HG03135 (cell line): ENCODE data around the gene RHOT2.

Experiments
- ATAC-seq: cut with Tn5 transposase; IDR thresholded peaks from one replicate; pipeline ENCODE4 v1.9.1; 2021; ENCODE audit warnings: mild to moderate bottlenecking, moderate library complexity; ENCODE audit not compliant: unreplicated experiment

RHOT2 gene

GRCh38 chr16:667780-668518 is at the start of gene RHOT2:
TSS of gene RHOT2 (plus strand) at chr16:668132. CDS start at chr16:668200, 68 bp downstream.
- peak; percentile 75 for ATAC-seq

GRCh38 chr16:619476-620100 is 48.3 kb upstream of the RHOT2 start:
- ATAC-seq: no peak

GRCh38 chr16:620700-621525 is 47.0 kb upstream of the RHOT2 start:
- no peak for ATAC-seq

DNA sequence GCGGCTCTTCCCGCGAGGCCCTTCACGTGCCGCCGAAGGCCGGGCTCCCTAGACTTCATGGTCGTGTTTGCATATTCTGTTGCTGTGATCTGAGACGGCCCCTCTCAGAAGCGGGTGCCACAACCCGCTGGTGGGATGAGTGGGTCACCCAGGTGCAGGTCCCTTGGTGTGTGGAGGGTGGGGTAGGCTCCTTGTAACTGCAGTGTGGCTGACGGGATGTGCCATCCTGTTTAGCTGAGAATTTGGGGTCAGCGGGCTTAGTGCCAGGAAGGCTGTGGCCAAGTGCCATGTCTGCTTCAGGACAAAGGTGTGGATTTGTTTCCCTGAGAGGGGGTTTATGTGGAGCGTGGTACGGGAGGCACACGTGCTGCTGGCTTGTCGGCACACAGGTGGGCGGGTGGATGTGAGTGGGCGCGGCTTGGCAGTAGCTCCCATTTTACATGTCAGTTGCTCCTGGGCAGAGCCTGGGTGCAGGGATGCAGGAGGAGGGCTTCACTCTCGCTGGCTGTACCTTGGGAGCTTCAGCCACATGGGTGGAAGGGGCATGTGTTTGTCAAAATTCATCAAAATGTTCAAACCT is 46.3 kb upstream of the RHOT2 start:
- ATAC-seq: no peak

DNA sequence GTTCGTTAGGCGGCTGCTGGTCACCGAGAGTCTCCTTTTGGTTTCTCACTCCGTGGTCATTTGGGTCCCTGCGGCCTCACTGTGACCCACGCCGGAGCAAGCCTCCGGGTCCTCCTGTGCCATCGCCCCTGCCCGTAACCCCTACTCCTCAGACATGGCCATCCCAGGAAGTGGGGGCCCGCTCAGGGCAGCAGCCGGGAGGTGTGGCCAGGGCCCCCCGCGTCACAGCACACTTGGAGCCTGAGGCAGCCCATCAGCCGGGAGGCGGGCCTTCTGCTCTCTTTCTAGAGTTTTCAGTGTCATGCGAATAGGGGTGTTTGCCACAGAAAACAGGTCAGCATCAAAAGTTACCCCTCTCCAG is 45.0 kb upstream of the RHOT2 start:
- no peak for ATAC-seq

DNA sequence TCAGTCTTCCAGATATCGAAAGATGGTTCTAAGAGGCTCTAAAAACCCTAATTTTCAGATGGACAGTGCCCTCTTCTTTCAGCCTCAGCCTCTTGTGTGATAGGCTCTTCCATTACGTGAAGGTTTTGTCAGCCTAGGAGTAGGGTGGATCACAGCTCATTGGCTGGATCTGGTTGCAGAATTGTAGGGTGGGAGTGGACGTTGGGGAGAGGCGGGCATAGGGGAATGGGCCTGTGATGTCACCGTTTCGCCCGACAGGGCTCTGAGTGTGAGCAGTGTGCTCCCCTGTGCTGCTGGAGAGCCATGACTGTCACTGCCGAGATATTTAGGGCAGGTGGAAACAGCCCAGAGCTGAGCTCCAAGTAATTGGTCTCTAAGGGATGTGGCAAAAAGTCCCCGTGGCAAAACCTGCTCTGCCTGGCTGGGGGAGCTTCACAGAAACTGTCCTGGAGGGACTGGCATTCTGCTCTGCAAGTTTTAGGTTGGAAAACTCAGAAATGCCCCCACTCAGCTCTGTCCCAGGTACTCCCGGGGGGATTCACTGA is 43.3 kb upstream of the RHOT2 start:
- ATAC-seq: no peak

DNA sequence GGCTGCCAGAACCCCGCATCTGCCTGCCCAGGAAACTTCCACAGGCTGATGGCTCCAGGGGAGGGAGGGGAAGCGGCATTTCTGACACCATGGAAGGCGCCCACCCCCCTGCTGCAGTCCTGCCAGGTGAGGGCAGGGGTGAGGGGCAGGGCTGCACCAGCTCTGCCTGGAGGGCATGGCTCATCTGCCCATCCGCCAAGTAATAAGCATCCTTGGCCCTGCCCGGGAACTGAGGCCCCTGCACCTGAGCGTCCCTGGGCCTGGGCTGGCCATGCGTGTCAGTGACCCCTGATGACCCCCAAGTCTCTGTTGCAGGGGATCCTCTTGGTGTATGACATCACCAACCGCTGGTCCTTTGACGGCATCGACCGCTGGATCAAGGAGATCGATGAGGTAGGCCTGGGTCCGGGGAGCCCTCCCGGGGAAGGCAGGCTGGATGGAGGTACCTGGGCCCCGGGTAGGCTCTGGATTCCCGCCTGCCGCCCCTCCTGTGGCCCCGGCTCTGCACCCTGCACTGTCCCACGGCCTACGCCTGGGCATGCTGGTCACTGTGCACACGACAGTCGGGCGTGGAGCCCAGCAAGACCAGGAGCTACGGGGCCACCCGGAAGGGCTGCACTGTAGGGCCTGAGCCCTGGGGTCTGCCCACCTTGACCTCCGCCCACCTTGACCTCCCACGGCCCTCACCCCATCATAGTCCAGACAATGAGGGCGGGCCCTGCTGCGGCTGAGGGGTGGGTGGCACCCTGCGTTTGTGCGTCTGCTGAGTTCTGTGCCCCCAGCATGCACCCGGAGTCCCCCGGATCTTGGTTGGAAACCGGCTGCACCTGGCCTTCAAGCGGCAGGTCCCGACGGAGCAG is 42.6 kb upstream of the RHOT2 start:
- ATAC-seq: no peak

- no peak for ATAC-seq
These were observed 41.8 kb upstream of the RHOT2 start for GRCh38 chr16:625977-626765.

DNA sequence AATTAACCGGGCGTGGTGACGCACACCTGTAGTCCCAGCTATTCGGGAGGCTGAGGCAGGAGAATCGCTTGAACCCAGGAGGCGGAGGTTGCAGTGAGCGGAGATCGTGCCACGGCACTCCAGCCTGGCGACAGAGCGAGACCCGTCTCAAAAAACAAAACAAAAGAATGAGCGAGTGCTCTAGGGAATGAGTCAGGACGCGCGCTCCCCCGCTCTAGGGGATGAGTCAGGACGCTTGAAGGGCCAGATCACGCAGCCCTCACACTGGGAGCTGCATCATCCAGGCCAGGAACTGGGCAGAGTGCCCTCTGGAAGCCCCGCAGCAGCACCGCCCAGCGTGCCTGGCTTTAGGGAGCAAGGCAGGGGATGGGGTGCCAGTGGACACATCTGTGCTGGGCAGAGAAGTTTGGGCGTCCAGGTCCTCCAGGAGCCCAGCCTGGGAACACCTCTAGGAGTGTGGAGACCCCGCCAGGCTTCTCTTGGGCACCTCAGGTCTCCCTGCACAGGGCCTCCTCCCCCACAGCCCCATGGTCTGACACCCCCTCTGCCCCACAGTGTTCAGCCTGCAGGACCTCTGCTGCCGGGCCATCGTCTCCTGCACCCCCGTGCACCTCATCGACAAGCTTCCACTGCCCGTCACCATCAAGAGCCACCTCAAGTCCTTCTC is 41.0 kb upstream of the RHOT2 start:
- no peak for ATAC-seq

DNA sequence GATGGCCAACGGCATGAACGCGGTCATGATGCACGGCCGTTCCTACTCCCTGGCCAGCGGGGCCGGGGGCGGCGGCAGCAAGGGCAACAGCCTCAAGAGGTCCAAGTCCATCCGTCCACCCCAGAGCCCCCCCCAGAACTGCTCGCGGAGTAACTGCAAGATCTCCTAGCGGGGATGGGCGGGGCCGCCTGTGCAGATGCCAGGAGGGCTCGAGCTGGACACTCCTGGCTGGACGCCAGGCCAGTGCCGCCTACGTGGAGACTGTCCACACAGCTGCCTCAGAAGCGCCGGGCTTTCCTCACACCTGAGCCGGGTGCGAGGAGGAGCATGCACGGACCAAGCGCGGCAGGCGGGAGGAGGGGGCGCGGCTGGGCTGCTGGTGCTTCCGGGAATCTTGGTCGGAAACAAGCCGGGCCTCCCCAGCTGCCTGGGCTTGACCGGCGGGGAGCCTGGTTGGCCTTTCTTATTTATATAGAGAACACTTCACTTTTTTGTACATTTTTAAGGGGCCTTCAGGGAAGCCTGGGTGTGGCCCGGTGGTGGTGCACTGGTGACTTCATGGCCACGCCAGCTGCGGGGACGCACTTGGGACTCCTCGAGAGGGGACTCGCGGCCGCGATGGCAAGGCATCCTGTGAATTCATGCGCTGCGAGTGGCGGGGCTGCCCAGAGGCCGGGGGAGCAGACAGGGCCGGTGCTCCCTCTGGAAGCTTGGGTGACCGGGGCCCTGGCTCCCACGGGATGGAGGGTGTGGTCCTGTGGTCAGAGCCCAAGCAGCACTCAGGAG is 40.3 kb upstream of the RHOT2 start:
- no peak for ATAC-seq

DNA sequence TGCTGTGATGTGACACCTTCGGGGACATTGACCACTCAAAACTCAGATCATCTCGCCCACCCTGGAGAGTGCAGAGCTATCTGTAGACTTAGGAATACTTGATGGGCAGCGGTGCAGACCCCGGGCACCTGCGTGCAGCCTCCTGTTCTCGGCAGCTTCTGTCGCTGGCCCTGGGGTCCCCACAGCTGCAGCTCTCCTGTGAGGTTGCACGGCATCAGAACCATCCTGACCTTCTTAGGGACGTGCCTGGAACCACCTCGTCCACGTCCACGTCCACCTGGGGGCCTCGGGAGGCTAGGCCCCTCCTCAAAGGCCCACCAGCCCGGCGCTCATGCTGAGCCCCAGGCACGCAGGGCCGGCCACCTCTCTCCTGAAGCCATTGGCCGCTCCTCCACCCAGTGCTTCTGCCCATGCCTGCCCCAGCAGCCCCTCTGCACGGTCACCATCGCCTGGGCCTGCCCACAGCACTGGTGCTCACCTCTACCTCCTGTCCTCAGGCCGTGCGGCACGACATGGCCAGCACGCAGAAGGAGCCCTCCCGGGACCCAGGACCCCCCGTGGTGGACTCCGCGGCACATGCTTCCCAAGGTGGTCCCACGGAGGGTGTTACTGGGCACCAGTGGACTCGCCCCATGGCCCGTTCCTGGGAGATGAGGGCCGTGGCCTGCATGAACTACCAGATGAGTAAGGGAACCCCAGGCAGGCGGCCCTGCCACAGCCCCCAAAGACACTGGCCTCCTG is 39.4 kb upstream of the RHOT2 start:
- ATAC-seq: no peak

GRCh38 chr16:629185-629832 is 38.6 kb upstream of the RHOT2 start:
- ATAC-seq: no peak

DNA sequence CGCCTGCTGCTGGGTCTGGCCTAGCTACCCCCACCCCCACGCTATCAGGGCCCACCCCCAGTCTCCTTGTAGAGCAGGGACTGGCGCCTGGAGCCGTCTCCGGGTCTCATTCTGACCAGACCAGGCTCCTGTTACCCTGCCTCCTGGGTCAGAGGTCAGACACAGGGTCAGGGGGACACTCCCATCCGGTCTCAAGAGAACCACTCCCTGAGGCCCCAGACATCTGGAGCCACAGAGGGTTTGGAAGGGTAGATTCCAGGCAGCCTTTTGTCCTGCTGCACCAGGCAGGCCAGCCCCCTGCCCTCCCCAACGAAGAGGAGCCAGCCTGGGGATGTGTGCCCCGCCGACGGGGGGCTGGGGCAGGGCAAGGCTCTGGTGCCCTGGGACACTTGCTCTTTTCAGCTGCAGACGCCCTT is 38.1 kb upstream of the RHOT2 start:
- ATAC-seq: no peak

GRCh38 chr16:630249-630814 is 37.6 kb upstream of the RHOT2 start:
- no peak for ATAC-seq

DNA sequence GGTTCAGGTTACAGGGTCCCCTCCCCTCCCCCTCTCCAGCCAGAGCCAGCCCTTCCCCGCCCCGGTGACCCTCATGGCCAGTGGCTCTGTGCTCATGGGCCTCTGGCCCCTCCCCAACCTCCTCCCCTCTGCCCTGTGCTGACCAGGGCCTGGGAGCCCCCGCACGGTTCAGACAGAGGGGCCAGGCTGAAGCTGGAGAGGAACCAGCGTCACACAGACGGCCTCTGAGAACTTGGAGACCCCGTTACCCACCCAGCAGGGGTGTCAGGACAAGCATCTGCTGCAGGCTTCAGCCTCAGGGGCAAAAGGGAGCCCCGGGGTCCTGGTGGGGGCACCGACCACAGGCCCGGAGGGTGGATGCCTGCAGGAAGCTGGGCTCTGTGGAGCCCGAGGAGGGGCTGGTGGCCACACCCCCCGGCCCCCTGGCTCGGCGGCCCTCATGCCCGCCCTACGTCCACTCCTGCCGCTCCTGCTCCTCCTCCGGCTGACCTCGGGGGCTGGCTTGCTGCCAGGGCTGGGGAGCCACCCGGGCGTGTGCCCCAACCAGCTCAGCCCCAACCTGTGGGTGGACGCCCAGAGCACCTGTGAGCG is 37.0 kb upstream of the RHOT2 start, which contains the start of gene WFIKKN1:
Gene WFIKKN1 (plus strand): TSS at position 171 of the 591 bp plus-strand sequence. CDS start 269 bp downstream, at position 440.
- no peak for ATAC-seq

GRCh38 chr16:631808-632358 is 36.0 kb upstream of the RHOT2 start:
- ATAC-seq: no peak
